HG02642 (cell line): ENCODE data around the gene RAE1.

Experiments
- ATAC-seq: cut with Tn5 transposase; IDR thresholded peaks from one replicate; pipeline ENCODE4 v1.9.1; 2021; ENCODE audit warnings: mild to moderate bottlenecking; ENCODE audit not compliant: unreplicated experiment, poor library complexity

The RAE1 gene

DNA sequence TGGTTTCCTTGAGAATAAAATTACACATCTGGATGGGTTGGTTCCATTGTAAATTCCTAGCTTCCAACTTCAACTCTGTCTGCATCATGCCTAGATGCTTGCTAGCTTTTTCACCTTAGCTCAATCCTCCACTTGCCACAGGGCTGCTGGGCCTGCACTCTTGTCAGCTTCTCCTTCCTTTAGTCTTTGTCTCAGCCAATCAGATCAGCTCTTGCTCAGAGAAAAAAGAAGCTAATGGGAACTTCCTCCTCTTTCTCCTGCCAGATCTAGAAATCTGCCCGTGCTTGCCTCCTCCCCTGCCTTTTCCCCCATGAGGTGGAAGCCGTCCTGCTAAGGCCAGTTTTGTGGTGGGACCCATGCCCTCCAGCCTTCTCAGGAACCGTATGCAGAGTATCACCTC lies 18.5 kb downstream of the RAE1 start:
- no peak for ATAC-seq

DNA sequence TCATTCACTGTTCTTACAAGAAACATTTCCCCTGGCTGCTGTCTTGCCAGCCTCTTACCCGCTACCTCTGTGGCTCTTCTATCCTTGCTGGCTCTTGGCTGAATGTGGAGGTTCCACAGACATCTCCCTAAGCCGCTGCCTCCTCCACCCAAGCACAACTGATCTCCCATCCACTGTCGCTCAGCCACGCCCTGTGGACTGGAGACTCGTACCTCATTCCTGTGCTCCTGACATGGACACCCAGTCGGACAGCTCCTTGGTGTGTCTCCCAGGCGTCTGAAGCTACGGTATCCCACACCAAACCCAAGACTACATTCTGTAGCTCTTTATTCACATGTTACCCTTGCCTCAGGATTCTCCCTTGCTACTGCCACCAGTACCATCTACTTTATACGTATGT lies 19.3 kb downstream of the RAE1 start:
- ATAC-seq: no peak

DNA sequence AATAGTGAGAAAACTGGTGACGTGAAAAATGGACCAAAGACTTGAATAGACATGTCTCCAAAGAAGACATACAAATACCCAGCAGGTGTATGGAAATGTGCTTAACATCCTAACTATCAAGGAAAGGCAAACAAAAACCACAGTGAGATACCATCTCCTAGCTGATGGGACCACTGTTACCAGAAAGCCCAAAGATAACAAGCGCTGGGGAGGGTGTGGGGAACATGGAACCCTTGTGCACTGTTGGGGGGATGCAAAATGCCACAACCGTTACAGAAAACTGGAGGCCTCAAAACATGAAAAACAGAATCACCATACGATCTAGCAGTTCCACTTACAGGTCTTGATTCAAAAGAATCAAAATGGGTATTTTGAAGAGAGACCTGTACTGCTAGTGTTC lies 20.3 kb downstream of the RAE1 start:
- no peak for ATAC-seq

DNA sequence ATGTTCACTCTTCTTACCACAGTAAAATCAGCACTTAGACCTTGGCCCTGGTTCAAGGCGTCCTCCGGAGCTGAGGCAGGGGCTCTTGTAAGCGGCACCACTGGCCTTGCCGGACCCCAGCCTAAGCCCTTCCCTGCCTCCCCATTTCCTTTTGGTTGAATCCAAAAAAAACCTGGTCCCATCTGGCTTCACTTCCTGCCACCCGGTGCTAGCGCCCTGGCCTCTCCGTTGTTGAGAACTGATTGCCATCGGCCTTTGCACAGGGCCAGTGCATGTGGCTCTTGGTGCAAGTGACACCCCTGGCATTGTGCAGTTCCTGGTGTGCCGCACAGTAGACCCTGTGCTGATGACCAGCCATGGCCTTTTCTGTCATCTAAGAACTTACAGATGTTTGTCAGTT lies 21.1 kb downstream of the RAE1 start:
- ATAC-seq: no peak

DNA sequence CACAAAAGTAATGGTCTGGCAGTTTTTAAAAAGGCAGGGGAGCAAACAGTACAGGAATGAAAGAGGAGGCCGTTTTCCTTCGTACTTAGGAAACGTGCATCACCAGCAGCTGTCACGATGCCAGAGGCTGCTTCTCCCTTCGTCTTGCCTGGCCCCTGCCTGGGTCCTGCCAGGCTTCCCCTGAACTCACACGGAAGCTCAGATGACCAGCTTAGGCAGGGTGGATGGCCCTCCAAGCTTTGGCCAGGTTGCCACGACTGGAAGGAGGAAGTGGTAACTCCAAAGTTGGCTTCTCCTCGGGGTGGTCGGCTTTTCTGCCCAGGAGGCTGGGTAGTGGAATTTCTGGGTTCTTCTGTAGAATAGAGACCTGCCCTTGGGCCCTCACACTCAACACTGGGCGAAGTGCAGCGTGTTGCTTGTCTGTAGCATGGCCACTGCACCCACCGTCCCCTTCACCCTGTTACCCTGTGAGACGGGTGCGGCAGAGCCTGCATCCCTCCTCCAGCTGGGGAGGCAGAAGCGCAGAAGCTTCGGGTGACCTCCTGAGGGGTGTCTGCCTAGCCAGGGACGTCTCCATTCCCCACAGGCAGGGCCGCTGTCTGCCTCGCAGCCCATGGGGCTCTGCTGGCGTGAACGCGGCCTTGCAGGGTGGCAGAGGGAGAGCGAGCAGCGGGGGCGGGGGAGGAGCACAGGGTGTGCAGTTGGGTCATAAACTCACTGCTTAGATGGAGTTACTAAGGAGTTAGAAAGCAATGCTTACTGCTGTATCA lies 21.7 kb downstream of the RAE1 start:
- no peak for ATAC-seq

DNA sequence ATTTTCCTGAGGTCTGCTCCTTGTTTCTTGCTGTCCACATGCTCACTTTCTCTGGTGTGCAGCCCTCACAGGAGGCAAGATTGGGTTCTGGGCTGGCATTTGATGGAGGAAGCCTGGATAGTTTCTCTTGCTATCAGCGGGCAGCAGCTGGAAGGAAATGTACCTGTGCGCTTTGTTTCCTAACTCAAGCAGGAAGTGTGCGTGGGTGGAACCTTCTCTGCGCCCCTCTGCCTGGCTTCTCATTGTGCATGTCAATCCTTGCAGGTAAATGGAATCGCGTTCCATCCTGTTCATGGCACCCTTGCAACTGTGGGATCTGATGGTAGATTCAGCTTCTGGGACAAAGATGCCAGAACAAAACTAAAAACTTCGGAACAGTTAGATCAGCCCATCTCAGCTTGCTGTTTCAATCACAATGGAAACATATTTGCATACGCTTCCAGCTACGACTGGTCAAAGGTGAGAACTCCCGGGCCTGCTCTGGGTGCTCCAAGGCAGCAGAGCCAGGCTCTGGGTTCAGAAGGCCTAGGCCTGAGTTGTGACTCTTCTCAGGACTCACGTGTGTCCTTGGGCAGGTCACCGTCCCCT lies 23.4 kb downstream of the RAE1 start:
- no peak for ATAC-seq

DNA sequence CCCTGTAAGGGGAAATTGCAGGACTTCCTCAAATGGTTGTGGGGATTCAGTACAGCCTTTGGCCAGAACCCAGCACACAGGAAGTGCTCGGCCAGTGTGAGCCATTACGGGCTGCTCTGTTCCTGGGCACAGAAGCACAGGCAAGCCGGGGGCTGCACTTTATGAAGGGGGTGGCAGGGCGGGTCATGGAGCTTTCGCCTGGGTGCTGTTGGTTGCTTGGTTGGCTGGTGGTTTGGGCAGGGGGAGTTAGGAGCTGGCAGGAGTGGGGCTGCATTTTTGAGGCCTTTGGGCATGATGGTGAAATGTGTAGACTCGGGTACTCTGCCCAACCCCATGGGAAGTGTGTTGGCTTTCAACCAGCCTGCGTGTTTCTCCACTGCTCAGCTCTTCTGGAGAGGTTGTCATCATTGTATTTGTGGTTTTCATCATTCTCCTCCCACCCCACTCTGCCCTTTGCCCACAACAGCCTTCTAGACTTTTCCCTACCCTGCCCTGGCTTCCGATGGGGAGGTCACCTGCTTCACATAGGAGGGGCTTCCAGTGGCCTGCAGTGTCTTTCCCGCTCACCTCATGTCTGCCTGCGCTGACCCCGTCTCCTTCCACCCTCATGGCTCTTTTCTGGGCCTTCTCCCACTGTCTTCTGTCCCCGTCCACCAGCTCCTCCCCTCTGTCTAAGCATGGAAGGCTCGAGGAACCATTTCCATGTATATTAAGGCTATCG lies 24.0 kb downstream of the RAE1 start:
- ATAC-seq: no peak

DNA sequence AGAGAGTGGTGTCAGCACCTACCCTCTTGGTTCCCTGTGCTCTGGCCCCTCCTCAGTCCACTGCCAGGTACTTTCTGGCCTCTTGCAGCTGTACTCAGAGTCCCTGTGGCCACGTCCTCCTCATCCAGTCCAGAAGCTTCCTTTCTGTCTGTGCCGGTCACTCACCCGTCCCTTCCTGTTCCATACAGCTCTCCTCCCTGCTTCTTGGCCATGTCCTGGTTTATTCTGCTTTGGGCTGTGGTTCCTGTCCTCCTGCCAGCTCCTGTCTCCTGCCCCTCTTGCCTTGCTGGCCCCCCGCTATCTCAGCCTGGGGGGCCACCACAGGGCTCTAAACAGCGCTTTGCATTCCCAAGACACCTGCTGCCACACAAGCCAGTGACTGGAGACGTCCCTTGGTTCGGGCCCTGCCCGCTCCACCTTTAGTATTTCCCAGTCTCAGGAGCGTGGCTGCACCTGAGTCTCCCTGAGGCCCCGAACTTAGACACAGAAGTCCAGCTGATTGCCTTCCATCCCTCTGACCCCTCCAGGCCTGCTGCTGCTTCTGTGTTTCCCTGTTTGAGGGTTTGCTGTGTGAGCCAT lies 24.7 kb downstream of the RAE1 start:
- no peak for ATAC-seq

DNA sequence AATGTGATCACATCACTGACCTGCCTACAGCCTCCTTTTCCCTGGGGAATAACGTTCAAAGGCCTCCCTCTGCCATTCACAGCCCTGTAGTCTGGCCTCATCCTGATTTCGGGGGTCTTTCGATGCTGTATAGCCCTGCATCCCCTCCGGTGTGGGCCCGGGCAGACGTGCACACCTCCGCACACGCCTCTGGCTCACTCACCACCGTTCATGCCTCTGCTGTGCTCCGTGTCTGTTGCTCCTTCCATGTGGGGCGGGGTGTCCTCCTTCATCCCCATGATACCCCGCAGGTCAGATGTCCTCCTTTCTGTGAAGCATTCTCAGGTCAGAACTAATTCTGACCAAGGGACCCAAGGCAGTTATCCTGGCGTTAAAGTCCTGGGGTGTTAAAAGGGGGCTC lies 26.3 kb downstream of the RAE1 start:
- ATAC-seq: no peak

DNA sequence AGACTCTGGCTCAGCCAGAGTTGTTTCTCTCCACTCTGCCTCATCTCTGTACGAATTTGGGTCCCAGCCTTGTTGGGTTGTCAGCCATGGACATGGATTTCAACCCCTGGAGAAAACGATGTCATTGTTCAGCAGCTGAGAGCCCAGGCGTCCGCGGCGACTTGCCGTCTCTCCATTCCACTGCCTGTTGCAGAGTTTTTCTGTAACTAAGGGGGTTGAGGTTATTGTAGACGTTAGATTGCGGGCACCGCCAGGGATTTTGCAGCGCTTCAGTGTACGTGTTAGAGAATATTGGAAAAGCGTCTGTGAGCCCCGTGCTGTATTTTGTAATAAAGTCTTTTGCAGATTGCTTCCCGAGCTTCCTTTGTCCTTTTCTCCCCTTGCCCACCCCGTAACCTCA lies 27.1 kb downstream of the RAE1 start:
- no peak for ATAC-seq

DNA sequence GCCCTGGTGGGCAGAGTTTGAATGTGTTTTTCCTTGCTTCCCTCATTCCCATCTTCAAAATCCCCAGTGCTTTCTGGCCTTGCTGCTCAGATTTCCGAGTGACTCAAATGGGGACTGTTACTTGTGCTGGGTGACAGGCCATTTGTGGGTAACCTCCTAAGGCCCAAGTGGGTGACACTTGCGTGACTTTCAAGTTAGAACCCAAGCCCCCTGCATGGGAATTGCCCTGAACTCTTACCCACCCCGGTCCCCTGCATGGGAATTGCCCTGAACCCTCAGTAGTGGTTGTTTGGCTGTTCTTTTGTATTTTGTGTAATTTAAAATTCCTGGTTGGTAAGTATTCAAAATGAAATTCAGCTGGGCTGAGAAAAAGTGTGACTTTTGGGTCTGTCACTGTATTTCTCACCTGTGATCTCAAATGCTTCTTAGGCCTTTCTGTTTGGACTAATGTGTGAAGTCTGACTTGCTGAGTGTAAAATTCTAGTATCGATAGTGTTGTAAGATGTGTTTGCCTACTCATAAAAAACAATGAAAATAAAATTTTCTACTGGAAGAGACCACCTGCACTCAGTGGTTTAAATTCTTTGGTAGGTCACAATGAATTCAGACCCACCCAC lies 27.7 kb downstream of the RAE1 start:
- ATAC-seq: no peak

DNA sequence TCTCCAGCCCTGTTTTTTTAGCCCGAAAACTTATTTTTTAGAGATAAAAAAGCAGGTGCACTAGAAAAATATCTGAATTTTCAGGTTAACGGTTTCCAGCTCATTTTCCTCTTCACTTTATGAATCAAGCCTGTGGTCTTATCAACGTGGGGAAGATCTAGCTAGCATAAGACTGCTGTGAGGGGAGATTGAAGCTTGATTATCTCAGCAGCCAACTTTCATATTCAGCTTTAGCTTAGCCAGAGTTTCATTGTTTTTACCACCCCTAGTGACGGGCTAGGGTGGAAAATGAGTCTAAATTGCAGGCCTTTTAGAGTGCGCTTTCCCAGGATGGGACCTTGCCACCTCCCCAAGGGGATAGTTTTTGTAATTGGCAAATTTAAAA lies 28.2 kb downstream of the RAE1 start:
- no peak for ATAC-seq

DNA sequence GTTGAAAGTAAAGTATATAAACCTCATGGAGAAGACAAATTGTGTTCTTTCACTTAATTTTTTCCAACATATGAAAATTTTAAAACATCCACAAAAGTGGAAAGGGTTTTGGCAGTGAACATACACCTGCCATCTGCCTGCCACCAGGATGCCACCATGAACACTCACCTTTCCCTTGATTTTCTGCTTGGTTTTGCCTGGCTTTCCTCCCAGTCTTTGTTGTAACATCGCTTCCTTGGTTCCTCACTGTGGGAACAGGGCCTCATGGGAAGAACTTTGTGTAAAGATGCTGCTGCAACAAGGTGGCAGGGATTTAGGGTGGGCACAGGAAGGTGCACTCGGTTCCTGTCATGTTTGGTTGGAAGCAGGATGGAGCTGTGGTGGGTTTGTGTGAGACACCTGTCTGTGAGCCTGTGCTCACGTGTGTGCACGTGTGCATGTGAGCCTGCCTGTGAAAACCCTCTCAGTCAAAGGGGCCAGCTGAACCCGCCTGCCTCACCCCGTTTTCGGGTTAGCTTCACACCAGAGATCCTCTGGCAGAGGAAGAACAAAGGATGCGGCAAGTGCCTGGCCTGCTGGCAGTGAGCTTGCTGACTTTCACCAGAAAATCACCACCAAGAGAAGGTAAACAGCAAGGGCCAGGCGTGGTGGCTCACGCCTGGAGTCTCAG lies 29.2 kb downstream of the RAE1 start:
- no peak for ATAC-seq

DNA sequence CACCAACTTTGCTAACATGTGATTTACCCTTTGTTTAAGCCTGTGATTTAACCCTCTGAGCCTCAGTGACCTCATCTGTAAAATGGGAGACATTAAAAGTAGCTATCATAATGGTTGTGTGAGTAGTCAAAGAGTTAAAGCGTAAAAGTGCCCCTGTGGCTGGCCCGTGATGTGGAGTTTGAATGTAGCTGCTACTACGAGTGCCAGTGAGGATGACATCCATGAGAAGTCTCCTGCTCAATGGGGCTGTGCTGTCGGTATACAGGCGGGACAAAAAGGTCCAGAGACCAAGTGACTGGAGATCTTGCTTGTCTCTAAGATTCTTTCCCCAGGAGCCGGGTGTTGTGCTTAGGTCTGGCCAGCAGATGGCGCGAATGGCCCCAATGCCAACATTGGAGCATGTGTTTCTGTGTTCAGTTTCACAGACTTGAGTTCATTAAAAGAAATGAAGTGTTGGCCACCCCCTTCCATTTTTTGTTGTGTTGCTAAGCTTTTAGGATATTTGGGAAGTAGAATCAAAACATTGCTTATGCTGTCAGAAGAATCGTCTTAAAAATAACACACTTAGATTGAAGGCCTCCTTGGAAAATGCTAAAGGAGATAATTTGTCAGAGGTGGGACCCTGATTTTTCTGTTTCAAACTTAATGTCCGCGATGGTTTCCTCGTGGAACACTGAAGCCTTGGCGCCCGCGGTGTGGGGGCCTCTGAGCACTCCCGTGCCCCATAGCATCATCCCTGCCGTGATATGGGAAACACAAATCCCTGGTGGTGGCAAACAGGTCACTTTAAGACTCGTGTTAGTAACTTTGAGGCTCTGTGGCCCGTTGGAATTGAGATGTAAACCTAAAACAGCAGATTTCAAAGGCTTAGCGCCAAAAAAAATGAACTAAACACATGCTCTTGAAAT lies 30.8 kb downstream of the RAE1 start:
- peak; percentile 53 for ATAC-seq

DNA sequence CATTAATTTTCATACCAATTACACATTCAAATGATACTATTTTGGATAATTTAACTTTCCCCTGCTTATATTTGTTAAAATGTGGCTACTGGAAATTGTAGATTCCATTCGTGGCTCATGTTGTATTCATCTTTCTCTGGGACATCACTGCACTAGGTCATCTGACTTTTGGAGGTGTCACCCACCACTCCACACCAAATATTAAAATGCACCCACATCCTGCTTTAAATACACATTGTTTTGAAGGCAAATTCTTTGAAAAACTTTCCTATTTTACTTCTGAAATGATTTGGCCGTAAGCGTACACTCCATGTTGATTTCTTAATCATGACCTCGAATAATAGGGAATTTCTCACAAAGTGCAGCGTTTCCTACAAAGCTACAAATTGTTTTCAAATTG lies 31.5 kb downstream of the RAE1 start:
- ATAC-seq: no peak

DNA sequence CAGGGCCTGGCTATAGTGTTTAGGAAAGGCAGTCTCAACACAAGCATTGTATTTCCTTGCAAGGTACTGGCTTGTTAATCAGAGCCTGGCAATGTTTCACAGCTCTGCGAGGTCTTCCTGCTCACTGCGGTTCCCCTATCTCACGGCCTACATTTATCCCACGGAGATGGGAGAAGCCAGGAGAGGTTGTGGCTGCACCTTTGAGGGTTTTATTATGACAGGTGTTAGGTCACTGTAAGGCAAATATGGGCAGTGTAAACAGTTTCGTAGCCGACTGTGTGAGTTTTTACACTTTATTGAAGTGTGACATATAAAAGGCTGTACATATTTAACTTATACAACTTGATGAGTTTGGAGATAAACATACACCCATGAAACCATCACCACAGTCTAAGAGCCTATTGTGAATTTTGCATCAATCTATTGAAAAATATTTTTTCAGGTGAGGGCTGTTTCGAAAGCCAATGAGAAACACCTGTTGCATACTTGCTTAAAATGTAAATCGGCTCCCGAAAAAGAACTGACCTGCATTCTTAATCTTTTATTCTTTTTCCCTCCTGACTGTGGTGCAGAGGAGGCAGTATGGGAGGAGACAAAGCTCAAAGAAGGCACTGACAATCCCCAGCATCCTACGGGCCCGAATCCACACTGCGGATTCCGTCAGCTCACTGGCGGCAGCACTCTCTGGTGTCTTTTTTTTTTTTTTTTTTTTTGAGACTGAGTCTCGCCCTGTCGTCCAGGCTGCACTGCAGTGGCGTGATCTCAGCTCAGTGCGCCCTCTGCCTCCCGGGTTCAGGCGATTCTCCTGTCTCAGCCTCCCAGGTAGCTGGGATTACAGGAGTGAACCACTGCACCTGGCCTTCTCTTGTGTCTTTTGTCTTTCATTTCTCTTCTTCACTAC lies 32.6 kb downstream of the RAE1 start:
- ATAC-seq: no peak

DNA sequence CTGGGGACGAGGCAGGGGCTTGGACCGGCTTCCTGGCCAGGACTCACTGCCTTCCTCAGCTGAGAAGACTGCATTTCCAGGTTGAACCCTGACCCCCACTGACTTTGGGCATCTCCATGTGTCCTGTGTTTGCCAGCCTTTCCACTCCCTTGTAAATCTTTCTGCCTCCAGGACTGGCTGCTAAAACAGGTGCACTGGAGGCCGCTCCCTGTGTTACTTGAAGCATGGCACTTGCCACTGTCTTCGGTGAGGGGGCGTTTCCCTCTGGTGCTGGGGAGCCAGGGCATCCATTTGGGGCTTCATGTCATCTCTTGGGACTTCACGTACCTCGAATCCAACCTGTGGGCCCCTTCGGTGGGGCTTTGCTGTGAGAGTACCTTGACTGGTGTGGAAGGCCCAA lies 33.4 kb downstream of the RAE1 start:
- no peak for ATAC-seq

DNA sequence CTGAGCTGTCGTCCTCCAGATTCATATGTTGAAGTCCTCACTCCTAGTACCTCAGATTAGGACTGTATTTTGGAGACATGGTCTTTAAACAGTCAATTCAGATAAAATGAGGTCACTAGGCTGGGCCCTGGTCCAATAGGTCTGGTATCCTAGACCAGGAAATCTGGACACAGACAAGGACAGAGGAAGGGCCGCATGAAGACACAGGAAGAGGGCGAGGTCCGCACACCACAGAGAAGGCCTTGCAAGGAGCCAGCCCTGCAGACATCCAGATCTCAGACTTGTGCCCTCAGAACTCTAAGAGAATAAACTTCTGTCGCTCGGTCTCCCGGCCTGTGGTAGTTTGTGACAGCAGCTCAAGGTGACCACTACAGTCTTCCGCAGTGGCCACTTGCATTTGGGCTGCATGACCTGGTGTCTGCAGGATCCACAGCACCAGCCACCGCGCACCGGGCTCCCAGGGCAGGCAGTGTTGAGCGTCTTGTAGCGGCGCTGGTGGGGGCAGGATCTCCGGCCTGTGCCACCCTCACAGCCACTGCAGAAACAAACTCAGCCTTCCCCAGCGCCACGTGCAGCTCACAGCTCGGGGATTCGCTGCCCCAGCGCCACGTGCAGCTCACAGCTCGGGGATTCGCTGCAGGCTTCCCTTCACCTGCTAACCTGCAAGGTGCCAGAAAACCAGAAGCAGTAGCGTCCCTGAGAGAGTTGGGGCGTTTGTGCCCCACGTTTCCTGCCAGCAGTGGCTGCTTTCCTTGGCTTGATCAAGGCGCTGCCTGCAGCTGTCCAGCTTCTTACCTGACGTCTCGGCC lies 34.1 kb downstream of the RAE1 start:
- ATAC-seq: no peak
